Vagina (tissue), 2 donors: Measurements from ENCODE around the gene AACS. TPM values are rescaled to one million over a fixed set of nuclear protein-coding genes. Genes with fewer than 3 reads are reported as not detected.
A peak's percentile ranks its signal among the peaks of the same experiment; 100 is the strongest.

Experiments used
- DNase-seq, 2 donors: peaks; one replicate each; pipeline ENCODE4 v3.0.0-alpha.2; 2017; ENCODE audit errors: extremely low spot score in 2 of 2
- H3K27ac ChIP-seq: fragments of 200-600 bp; sonication (generic); one replicate; pipeline ENCODE4 v1.5.1; 2019
- H3K27me3 ChIP-seq: fragments of 200-600 bp; sonication (generic); one replicate; pipeline ENCODE4 v1.5.1; 2019
- H3K36me3 ChIP-seq, 2 donors: fragments of 200-600 bp; sonication (generic); one replicate each; pipeline ENCODE4 v1.5.1; 2017 to 2019
- H3K4me1 ChIP-seq: fragments of 200-600 bp; sonication (generic); one replicate; pipeline ENCODE4 v1.5.1; 2019
- H3K4me3 ChIP-seq, 2 donors: fragments of 200-600 bp; sonication (generic); 1 replicate in 1 of 2; 2 replicates in 1 of 2; pipeline ENCODE4 v1.5.1; 2016 to 2019
- H3K9me3 ChIP-seq: fragments of 200-600 bp; sonication (generic); one replicate; pipeline ENCODE4 v1.5.1; 2019
- CTCF ChIP-seq, 3 experiments: fragments of 450-650 bp in 2 of 3; fragments of 200-600 bp in 1 of 3; sonication (generic) in 1 of 3; IDR thresholded peaks; one replicate each; pipeline ENCODE4 v1.5.1; 2017 to 2019; ENCODE audit warnings: antibody characterized with exemption in 3 of 3, mild to moderate bottlenecking in 2 of 3, moderate library complexity in 2 of 3
- POLR2A ChIP-seq, 2 donors: fragments of 450-650 bp; IDR thresholded peaks; one replicate each; pipeline ENCODE4 v1.6.1; 2017; ENCODE audit warnings: antibody characterized with exemption in 2 of 2, mild to moderate bottlenecking in 2 of 2, moderate library complexity in 2 of 2
- POLR2AphosphoS5 ChIP-seq, 2 donors: sonication (generic); formaldehyde crosslinking; IDR thresholded peaks; one replicate each; pipeline ENCODE4 v1.9.0; 2017; ENCODE audit warnings: antibody characterized with exemption in 2 of 2, mild to moderate bottlenecking in 2 of 2, low read depth in 1 of 2; ENCODE audit not compliant: insufficient read depth in 1 of 2
- intact Hi-C: fragments of 100-400 bp; cut with DNase I; formaldehyde crosslinking; loops from one replicate; pipeline ENCODE4 v1.15.1; 2023
- total RNA-seq: library from RNA; depleted of rRNA; stranded (reverse); fragments of >200 nt; gene quantifications from one replicate; pipeline ENCODE4 v1.2.3, GENCODE V29; 2016

AACS gene
- total RNA-seq, 1 donor from 2014 or later, result 22.3 TPM

- Histone ChIP-seq H3K9me3 (no peaks in the 10 kb centered on the region), H3K4me1 (peaks cover 35% of the 10 kb centered on the region), H3K27ac (no peak overlapping the region), H3K27me3 (peaks cover 4% of the 10 kb centered on the region), H3K4me3 (no peak overlapping the region), H3K36me3 (no peaks in the 10 kb centered on the region)
- TF ChIP-seq POLR2AphosphoS5 (IDR thresholded peaks at IDR 0.05; ENCODE audit: insufficient read depth in 1 of 2, low read depth in 1 of 2), result peak in 1 of 2 donors; percentile 11
- TF ChIP-seq CTCF (IDR thresholded peaks at IDR 0.05), result peak; percentile 95 to 97 (median 95)
- TF ChIP-seq POLR2A (IDR thresholded peaks at IDR 0.05), result no peak
- DNase-seq, result no peak
- intact Hi-C loops, result no loop called here
Observed at GRCh38 chr12:125183187-125184067, 118.2 kb downstream of the AACS start.

GRCh38 chr12:125184213-125184967, 119.2 kb downstream of the AACS start:
- Histone ChIP-seq H3K27ac (no peak overlapping the region), H3K27me3 (peaks cover 10% of the 10 kb centered on the region)

GRCh38 chr12:125185311-125185739, 120.1 kb downstream of the AACS start:
- peaks cover 38% of the 10 kb centered on the region for H3K4me1 ChIP-seq
- no peaks in the 10 kb centered on the region for H3K9me3 ChIP-seq
- H3K36me3 ChIP-seq, result no peaks in the 10 kb centered on the region
- H3K4me3 ChIP-seq, result peak overlapping the region in 1 of 2 donors; percentile 39
- no peak for TF ChIP-seq CTCF (IDR thresholded peaks at IDR 0.05)
- TF ChIP-seq POLR2AphosphoS5 (IDR thresholded peaks at IDR 0.05; ENCODE audit: insufficient read depth in 1 of 2, low read depth in 1 of 2), result no peak
- no peak for TF ChIP-seq POLR2A (IDR thresholded peaks at IDR 0.05)
- H3K27ac ChIP-seq, result no peak overlapping the region
- H3K27me3 ChIP-seq, result peaks cover 14% of the 10 kb centered on the region
- no peak for DNase-seq
- intact Hi-C loops, result no loop called here

More at GRCh38 chr12:125184213-125184967, 119.2 kb downstream of the AACS start:
- Histone ChIP-seq H3K4me1 (peaks cover 38% of the 10 kb centered on the region), H3K4me3 (no peak overlapping the region), H3K9me3 (no peaks in the 10 kb centered on the region), H3K36me3 (no peaks in the 10 kb centered on the region)
- intact Hi-C loops, result no loop called here
- DNase-seq, result no peak
- TF ChIP-seq POLR2A (IDR thresholded peaks at IDR 0.05) (no peak), CTCF (IDR thresholded peaks at IDR 0.05) (no peak), POLR2AphosphoS5 (IDR thresholded peaks at IDR 0.05; ENCODE audit: insufficient read depth in 1 of 2, low read depth in 1 of 2) (no peak)

GRCh38 chr12:125185740-125186470, 120.7 kb downstream of the AACS start, which contains the start of gene TMEM132B:
Gene TMEM132B, plus strand, starts transcription at chr12:125186386.
- TF ChIP-seq POLR2AphosphoS5 (IDR thresholded peaks at IDR 0.05; ENCODE audit: insufficient read depth in 1 of 2, low read depth in 1 of 2) (no peak), POLR2A (IDR thresholded peaks at IDR 0.05) (no peak), CTCF (IDR thresholded peaks at IDR 0.05) (peak in 1 of 3 experiments; percentile 27)
- intact Hi-C loops, result no loop called here

More at GRCh38 chr12:125185740-125186470, 120.7 kb downstream of the AACS start, which contains the start of gene TMEM132B:
- DNase-seq, result no peak
- Histone ChIP-seq H3K9me3 (no peaks in the 10 kb centered on the region), H3K4me3 (peak within 1 kb of the TSS; percentile 36 to 39), H3K4me1 (peaks cover 38% of the 10 kb centered on the region), H3K27ac (no peak within 1 kb of the TSS), H3K27me3 (peaks cover 14% of the 10 kb centered on the region), H3K36me3 (no peaks in the 10 kb centered on the region)
